Endothelial cell of umbilical vein (primary cell): Measurements from ENCODE around the gene SRCAP. TPM values are rescaled to one million over a fixed set of nuclear protein-coding genes. Genes with fewer than 3 reads are reported as not detected.

Source experiments
- BruUV-seq: library from RNA; stranded (reverse); fragments of 400-500 nt; replicated peaks from 2 replicates; lab custom pipeline; 2021; lab: Mats Ljungman, UMichigan
- CTCF ChIA-PET: fragments of 300-600, 350-600 bp; sonication (Branson Sonifier 250); formaldehyde crosslinking; loops from one replicate; lab custom pipeline; 2021; ENCODE audit warnings: antibody characterized with exemption, inconsistent platforms; lab: Charles Lee
- POLR2A ChIA-PET: fragments of 300-600, 350-600 bp; sonication (Branson Sonifier 250); formaldehyde crosslinking; loops from one replicate; lab custom pipeline; 2021; ENCODE audit warnings: antibody characterized with exemption, inconsistent platforms; lab: Charles Lee
- DNase-seq: peaks from one replicate; pipeline ENCODE4 v3.0.0-alpha.2; 2011; ENCODE audit warnings: low read depth, low spot score
- FAIRE-seq: peaks from 2 replicates; lab custom pipeline; 2011; peaks lifted over from hg19 to GRCh38; lab: Jason Lieb, UNC
- H2AFZ ChIP-seq: 2 replicates; pipeline ENCODE4 v1.6.0; 2012; ENCODE audit warnings: low read depth, low read length, control low read depth, inconsistent platforms
- H3K27ac ChIP-seq: 2 replicates; pipeline ENCODE4 v1.5.1; 2011; ENCODE audit warnings: low read depth, mild to moderate bottlenecking, control low read depth, low read length, moderate library complexity; ENCODE audit not compliant: insufficient read depth
- H3K27me3 ChIP-seq, 2 experiments: 2 replicates each; pipeline versions ENCODE4 v1.6.0 to v1.6.1; 2011; ENCODE audit warnings: low read length in 2 of 2, mixed read lengths in 1 of 2; ENCODE audit not compliant: control insufficient read depth in 2 of 2, insufficient read depth in 2 of 2
- H3K36me3 ChIP-seq, 2 experiments: 2 replicates in 1 of 2; 3 replicates in 1 of 2; pipeline ENCODE4 v1.5.1; 2011; ENCODE audit warnings: low read length in 2 of 2, mild to moderate bottlenecking in 1 of 2, moderate library complexity in 1 of 2; ENCODE audit not compliant: control insufficient read depth in 2 of 2, insufficient read depth in 2 of 2; ENCODE audit errors: extremely low read depth in 1 of 2
- H3K4me1 ChIP-seq: 3 replicates; pipeline ENCODE4 v1.5.1; 2011; ENCODE audit warnings: mild to moderate bottlenecking, low read length; ENCODE audit not compliant: control insufficient read depth, insufficient read depth; ENCODE audit errors: extremely low read depth
- H3K4me2 ChIP-seq: 2 replicates; pipeline ENCODE4 v1.6.1; 2011; ENCODE audit warnings: low read length, control low read depth, mixed read lengths; ENCODE audit not compliant: insufficient read depth
- H3K4me3 ChIP-seq, 3 experiments: fragments of 200-600 bp in 1 of 3; sonication (generic), shearing (Covaris generic) in 1 of 3; replicated peaks in 1 of 3; 2 replicates each; pipeline ENCODE4 v1.5.1; 2011 to 2016; ENCODE audit warnings: control low read depth in 3 of 3, low read length in 3 of 3, mild to moderate bottlenecking in 2 of 3, inconsistent platforms in 1 of 3, low read depth in 1 of 3, moderate library complexity in 1 of 3; ENCODE audit not compliant: insufficient read depth in 1 of 3
- H3K79me2 ChIP-seq: 2 replicates; pipeline ENCODE4 v1.6.0; 2012; ENCODE audit warnings: low read length, inconsistent platforms; ENCODE audit not compliant: control insufficient read depth, insufficient read depth
- H3K9ac ChIP-seq: replicated peaks from 2 replicates; pipeline ENCODE3; 2011; ENCODE audit warnings: low read length, control low read depth; ENCODE audit not compliant: insufficient read depth; ENCODE audit errors: extremely low read depth
- H3K9me1 ChIP-seq: replicated peaks from 3 replicates; pipeline ENCODE4 v1.6.0; 2011; ENCODE audit warnings: mild to moderate bottlenecking, low read length; ENCODE audit not compliant: control insufficient read depth, insufficient read depth; ENCODE audit errors: extremely low read depth
- H3K9me3 ChIP-seq: replicated peaks from 2 replicates; pipeline ENCODE4 v1.5.1; 2012; ENCODE audit warnings: low read length, inconsistent platforms; ENCODE audit not compliant: control insufficient read depth, insufficient read depth
- H4K20me1 ChIP-seq: replicated peaks from 2 replicates; pipeline ENCODE3; 2011; ENCODE audit warnings: mild to moderate bottlenecking, low read length; ENCODE audit not compliant: control insufficient read depth, insufficient read depth; ENCODE audit errors: extremely low read depth
- EZH2 ChIP-seq: IDR thresholded peaks from 2 replicates; pipeline ENCODE4 v1.6.1; 2012; ENCODE audit warnings: borderline replicate concordance, low read depth, mild to moderate bottlenecking, moderate library complexity, low read length, inconsistent platforms; ENCODE audit not compliant: severe bottlenecking
- FOS ChIP-seq: IDR thresholded peaks from 2 replicates; pipeline ENCODE4 v1.6.1; 2011; ENCODE audit warnings: mild to moderate bottlenecking, low read length, moderate library complexity, borderline replicate concordance; ENCODE audit not compliant: insufficient read depth
- GATA2 ChIP-seq: IDR thresholded peaks from 2 replicates; pipeline ENCODE4 v1.7.0; 2011; ENCODE audit warnings: low read depth, mild to moderate bottlenecking, moderate library complexity, mixed read lengths, low read length; ENCODE audit not compliant: insufficient read length, insufficient read depth
- JUN ChIP-seq: IDR thresholded peaks from 2 replicates; pipeline ENCODE4 v1.6.1; 2011; ENCODE audit warnings: borderline replicate concordance, low read depth; ENCODE audit not compliant: insufficient read length, insufficient read depth
- MYC ChIP-seq: IDR thresholded peaks from one replicate; pipeline ENCODE4 v1.6.1; 2011; ENCODE audit warnings: mild to moderate bottlenecking, low read depth, low read length
- POLR2A ChIP-seq: IDR thresholded peaks from 2 replicates; pipeline ENCODE4 v1.6.1; 2012; ENCODE audit warnings: low read depth, mild to moderate bottlenecking, control low read depth, low read length
- POLR2AphosphoS5 ChIP-seq: IDR thresholded peaks from 2 replicates; pipeline ENCODE4 v1.6.1; 2012; ENCODE audit warnings: low read depth, mild to moderate bottlenecking, control low read depth, low read length, moderate library complexity; ENCODE audit not compliant: insufficient read depth
- dilution Hi-C: fragments of 300-500 bp; cut with MboI; formaldehyde crosslinking; loops from one replicate; pipeline ENCODE4 v1.15.0; 2019; ENCODE audit warnings: low sequenced_read_pairs; ENCODE audit not compliant: extremely low pct_ligation_motif_present
- intact Hi-C: fragments of 100-400 bp; cut with micrococcal nuclease; formaldehyde crosslinking; loops from one replicate; pipeline ENCODE4 v1.10.0; 2022
- polyA plus RNA-seq, 4 experiments: library from polyadenylated mRNA; depleted of rRNA in 3 of 4; stranded (reverse) in 3 of 4; unstranded in 1 of 4; fragments of >200 nt; gene quantifications; 2 replicates each; pipeline versions ENCODE4 v1.2.1 to v1.2.3, GENCODE V29; 2011 to 2012; ENCODE audit warnings: missing spikeins in 1 of 4
- total RNA-seq: library from RNA; stranded (reverse); gene quantifications from 2 replicates; pipeline ENCODE4 v1.2.3, GENCODE V29; 2021
- TF ChIP-seq, protein P1 (sequence below), 2 donors: IDR thresholded peaks; 1 replicate in 1 of 2; 2 replicates in 1 of 2; pipeline ENCODE4 v1.5.1; 2011; ENCODE audit warnings: low read length in 2 of 2, mild to moderate bottlenecking in 2 of 2, moderate library complexity in 2 of 2, control low read depth in 1 of 2, inconsistent platforms in 1 of 2, low read depth in 1 of 2; ENCODE audit not compliant: insufficient read depth in 1 of 2; ENCODE audit errors: extremely low read depth in 1 of 2
- TF ChIP-seq, protein P2 (sequence below): IDR thresholded peaks from 2 replicates; pipeline ENCODE4 v1.6.1; 2011; ENCODE audit not compliant: insufficient read depth, insufficient read length

The SRCAP gene
- total and polyA plus RNA-seq, 2 donors (not counting 3 experiments of a cell fraction or from before 2014, with no cell fraction given): 11.0 to 77.7 TPM

DNA sequence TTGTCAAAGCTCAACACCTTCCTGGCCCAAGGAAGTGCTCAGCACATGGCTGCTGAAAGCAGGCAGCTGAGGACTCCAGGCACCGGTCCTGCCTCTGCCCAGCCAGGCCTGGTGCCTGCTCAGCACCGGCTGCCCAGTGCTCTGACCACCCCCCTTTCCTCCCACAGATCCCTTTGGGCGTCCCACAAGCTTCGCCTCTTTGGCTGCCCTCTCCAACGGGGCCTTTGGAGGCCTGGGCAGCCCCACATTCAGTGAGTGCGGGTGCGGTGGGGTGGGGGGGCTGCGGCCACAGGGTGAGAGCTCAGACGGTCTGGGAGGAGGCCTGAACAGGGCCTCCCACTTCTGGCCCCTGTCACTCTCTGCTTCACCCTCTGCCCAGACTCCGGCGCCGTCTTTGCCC is 30.6 kb upstream of the SRCAP start:
- Histone ChIP-seq H3K79me2 (peaks cover 6% of the 10 kb centered on the region), H4K20me1 (no peaks in the 10 kb centered on the region), H3K27ac (no peak overlapping the region), H3K36me3 (peaks cover 15 to 52% of the 10 kb centered on the region in 2 experiments), H3K9ac (no peak overlapping the region), H3K27me3 (no peaks in the 10 kb centered on the region), H3K4me2 (no peak overlapping the region), H3K9me1 (no peaks in the 10 kb centered on the region), H3K4me1 (no peaks in the 10 kb centered on the region), H3K9me3 (no peaks in the 10 kb centered on the region), H3K4me3 (no peak overlapping the region), H2AFZ (no peak overlapping the region)
- ChIA-PET POLR2A (no interaction called here), CTCF (no interaction called here)
- FAIRE-seq (no peak), DNase-seq (no peak)
- TF ChIP-seq FOS (no peak), EZH2 (no peak), JUN (no peak), GATA2 (no peak)
- intact Hi-C loops: no loop called here
- BruUV-seq: no TSS peak
- dilution Hi-C loops: no loop called here

DNA sequence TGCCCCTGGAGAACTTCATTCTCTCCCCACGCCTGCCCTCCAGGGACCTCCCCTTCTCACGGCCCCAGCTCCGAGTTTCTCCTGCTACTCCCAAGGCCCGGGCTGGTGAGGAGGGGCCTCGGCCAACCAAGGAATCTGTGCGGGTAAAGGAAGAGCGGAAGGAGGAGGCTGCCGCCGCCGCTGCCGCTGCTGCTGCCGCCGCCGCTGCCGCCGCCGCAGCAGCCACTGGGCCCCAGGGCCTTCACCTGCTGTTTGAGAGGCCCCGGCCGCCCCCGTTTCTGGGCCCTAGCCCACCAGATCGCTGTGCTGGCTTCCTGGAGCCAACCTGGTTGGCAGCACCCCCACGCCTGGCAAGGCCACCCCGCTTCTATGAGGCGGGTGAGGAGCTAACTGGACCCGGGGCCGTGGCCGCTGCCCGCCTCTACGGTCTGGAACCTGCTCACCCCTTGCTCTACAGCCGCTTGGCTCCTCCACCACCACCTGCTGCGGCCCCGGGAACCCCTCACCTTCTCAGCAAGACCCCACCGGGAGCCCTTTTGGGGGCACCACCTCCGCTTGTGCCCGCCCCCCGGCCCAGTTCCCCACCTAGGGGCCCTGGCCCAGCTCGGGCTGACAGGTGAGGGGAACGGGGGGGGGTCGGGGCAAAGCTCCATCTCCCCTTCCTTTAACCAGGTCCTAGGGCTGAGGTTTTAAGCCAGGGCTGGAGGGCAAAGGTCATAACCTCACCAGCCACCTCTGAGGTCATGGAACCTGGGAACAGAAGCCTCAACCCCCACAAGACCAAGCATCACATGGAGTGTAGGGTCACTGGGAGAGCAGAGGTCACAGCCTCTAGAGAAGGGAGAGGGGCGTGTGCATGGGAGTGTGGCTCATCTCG is 29.7 kb upstream of the SRCAP start:
- no peak for TF ChIP-seq POLR2A
- no peak for TF ChIP-seq EZH2
- no peak for TF ChIP-seq POLR2AphosphoS5
- TF ChIP-seq, protein P1, sequence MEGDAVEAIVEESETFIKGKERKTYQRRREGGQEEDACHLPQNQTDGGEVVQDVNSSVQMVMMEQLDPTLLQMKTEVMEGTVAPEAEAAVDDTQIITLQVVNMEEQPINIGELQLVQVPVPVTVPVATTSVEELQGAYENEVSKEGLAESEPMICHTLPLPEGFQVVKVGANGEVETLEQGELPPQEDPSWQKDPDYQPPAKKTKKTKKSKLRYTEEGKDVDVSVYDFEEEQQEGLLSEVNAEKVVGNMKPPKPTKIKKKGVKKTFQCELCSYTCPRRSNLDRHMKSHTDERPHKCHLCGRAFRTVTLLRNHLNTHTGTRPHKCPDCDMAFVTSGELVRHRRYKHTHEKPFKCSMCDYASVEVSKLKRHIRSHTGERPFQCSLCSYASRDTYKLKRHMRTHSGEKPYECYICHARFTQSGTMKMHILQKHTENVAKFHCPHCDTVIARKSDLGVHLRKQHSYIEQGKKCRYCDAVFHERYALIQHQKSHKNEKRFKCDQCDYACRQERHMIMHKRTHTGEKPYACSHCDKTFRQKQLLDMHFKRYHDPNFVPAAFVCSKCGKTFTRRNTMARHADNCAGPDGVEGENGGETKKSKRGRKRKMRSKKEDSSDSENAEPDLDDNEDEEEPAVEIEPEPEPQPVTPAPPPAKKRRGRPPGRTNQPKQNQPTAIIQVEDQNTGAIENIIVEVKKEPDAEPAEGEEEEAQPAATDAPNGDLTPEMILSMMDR (IDR thresholded peaks at IDR 0.05; ENCODE audit: extremely low read depth in 1 of 2, insufficient read depth in 1 of 2, low read depth in 1 of 2, low read length in 2 of 2): no peak
- TF ChIP-seq JUN: no peak
- TF ChIP-seq MYC: no peak
- TF ChIP-seq GATA2: no peak
- TF ChIP-seq FOS: no peak
- TF ChIP-seq, protein P2, sequence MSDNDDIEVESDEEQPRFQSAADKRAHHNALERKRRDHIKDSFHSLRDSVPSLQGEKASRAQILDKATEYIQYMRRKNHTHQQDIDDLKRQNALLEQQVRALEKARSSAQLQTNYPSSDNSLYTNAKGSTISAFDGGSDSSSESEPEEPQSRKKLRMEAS: no peak
- ChIA-PET CTCF (no interaction called here), POLR2A (no interaction called here)
- Histone ChIP-seq H3K4me2 (no peak overlapping the region), H3K4me3 (no peak overlapping the region), H3K36me3 (peaks cover 12 to 47% of the 10 kb centered on the region in 2 experiments), H3K9me3 (no peaks in the 10 kb centered on the region), H3K4me1 (no peaks in the 10 kb centered on the region), H3K27me3 (no peaks in the 10 kb centered on the region), H3K9ac (no peak overlapping the region), H4K20me1 (no peaks in the 10 kb centered on the region), H3K27ac (no peak overlapping the region), H3K9me1 (no peaks in the 10 kb centered on the region), H3K79me2 (no peaks in the 10 kb centered on the region), H2AFZ (no peak overlapping the region)
- no peak for FAIRE-seq
- dilution Hi-C loops: no loop called here
- intact Hi-C loops: no loop called here
- DNase-seq: no peak
- BruUV-seq: no TSS peak
